Peyer's patch (tissue), 4 donors: ENCODE results near the gene ASPDH. TPM values are rescaled to one million over a fixed set of nuclear protein-coding genes. Genes with fewer than 3 reads are reported as not detected.

Experiments used
- DNase-seq, 3 donors: peaks; one replicate each; pipeline ENCODE4 v3.0.0-alpha.2; 2017 to 2019
- H3K27ac ChIP-seq, 4 donors: fragments of 200-600 bp; sonication (generic); one replicate each; pipeline ENCODE4 v1.5.1; 2016 to 2019
- H3K27me3 ChIP-seq, 2 donors: fragments of 200-600 bp; sonication (generic); one replicate each; pipeline ENCODE4 v1.5.1; 2019
- H3K36me3 ChIP-seq, 3 donors: fragments of 200-600 bp; sonication (generic); one replicate each; pipeline ENCODE4 v1.5.1; 2016 to 2019
- H3K4me1 ChIP-seq, 4 donors: fragments of 200-600 bp; sonication (generic); one replicate each; pipeline ENCODE4 v1.5.1; 2016 to 2019
- H3K4me3 ChIP-seq, 4 donors: fragments of 200-600 bp; sonication (generic); 1 replicate in 3 of 4; 2 replicates in 1 of 4; pipeline ENCODE4 v1.5.1; 2016 to 2019; ENCODE audit warnings: mild to moderate bottlenecking in 1 of 4
- H3K9me3 ChIP-seq, 4 donors: fragments of 200-600 bp; sonication (generic); one replicate each; pipeline ENCODE4 v1.5.1; 2016 to 2019; ENCODE audit warnings: mild to moderate bottlenecking in 1 of 4
- POLR2A ChIP-seq, 2 donors: fragments of 450-650 bp; IDR thresholded peaks; one replicate each; pipeline ENCODE4 v1.5.1; 2017; ENCODE audit warnings: antibody characterized with exemption in 2 of 2, mild to moderate bottlenecking in 2 of 2, moderate library complexity in 2 of 2
- total RNA-seq, 4 donors: library from RNA; depleted of rRNA; stranded (reverse); fragments of >200 nt; gene quantifications; one replicate each; pipeline ENCODE4 v1.1.0, GENCODE V29; 2016
- TF ChIP-seq, protein P1 (sequence below), 6 experiments: fragments of 450-650 bp in 4 of 6; fragments of 200-600 bp in 2 of 6; sonication (generic) in 1 of 6; IDR thresholded peaks; one replicate each; pipeline ENCODE4 v1.5.1; 2017 to 2019; ENCODE audit warnings: antibody characterized with exemption in 6 of 6, mild to moderate bottlenecking in 3 of 6, moderate library complexity in 1 of 6

The ASPDH gene
- total RNA-seq, 4 donors from 2014 or later: 1.6 to 31.9 (median 4.5) TPM; not detected in 1

DNA sequence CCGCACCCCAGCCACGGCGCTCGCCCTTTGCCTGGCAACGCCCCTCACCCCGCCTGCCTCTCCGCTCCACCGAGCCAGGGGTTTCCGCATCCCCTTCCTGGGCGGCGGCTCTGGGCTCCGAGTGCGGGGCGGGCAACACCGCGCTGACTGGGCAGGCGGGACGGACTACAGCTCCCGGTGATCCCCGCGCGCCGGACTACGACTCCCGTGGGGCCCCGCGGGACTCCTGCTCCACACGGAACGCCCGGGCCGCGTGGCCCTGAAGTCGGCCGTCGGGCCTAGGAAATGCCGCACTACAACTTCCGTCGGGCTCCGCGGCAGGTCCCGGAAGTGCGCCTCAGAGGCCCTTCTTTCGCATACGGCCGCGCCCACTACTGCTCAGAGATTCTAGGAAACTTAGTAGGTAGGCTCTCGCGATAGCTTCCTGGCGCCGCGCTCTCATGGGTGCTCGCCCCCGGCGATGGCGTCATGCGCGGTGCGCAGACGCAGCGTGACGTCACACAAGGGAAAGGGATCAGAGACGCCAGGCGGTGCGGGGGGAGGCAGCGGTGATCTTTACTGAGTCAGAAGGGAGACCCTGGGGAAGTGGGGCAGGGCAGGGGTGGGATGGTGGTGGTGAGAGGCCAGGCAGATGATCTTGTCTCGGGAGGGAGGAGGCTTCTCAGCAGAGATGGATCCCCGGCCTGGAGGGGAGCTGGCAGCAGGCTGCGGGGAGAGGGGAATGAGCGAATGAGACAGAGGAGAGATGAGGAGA lies 2.5 kb downstream of the ASPDH start, which contains the start of gene JOSD2:
TSS of gene JOSD2 (minus strand) at position 123 of the 754 bp plus-strand sequence. CDS start 760 bp downstream, outside the sequence.
- peak in 1 of 2 donors; percentile 76 for TF ChIP-seq POLR2A (IDR thresholded peaks at IDR 0.05)
- TF ChIP-seq, protein P1, sequence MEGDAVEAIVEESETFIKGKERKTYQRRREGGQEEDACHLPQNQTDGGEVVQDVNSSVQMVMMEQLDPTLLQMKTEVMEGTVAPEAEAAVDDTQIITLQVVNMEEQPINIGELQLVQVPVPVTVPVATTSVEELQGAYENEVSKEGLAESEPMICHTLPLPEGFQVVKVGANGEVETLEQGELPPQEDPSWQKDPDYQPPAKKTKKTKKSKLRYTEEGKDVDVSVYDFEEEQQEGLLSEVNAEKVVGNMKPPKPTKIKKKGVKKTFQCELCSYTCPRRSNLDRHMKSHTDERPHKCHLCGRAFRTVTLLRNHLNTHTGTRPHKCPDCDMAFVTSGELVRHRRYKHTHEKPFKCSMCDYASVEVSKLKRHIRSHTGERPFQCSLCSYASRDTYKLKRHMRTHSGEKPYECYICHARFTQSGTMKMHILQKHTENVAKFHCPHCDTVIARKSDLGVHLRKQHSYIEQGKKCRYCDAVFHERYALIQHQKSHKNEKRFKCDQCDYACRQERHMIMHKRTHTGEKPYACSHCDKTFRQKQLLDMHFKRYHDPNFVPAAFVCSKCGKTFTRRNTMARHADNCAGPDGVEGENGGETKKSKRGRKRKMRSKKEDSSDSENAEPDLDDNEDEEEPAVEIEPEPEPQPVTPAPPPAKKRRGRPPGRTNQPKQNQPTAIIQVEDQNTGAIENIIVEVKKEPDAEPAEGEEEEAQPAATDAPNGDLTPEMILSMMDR (IDR thresholded peaks at IDR 0.05): peak in 1 of 6 experiments; percentile 0
- DNase-seq: peak; percentile 98 to 100 (median 99)
- no peaks in the 10 kb centered on the region for H3K27me3 ChIP-seq
- H3K4me3 ChIP-seq: peak within 1 kb of the TSS; percentile 47 to 91 (median 72)
- no peaks in the 10 kb centered on the region for H3K36me3 ChIP-seq
- peaks cover 0 to 8% (median 3%) of the 10 kb centered on the region in 4 donors for H3K4me1 ChIP-seq
- no peaks in the 10 kb centered on the region for H3K9me3 ChIP-seq
- H3K27ac ChIP-seq: peak within 1 kb of the TSS; percentile 66 to 81 (median 76)

DNA sequence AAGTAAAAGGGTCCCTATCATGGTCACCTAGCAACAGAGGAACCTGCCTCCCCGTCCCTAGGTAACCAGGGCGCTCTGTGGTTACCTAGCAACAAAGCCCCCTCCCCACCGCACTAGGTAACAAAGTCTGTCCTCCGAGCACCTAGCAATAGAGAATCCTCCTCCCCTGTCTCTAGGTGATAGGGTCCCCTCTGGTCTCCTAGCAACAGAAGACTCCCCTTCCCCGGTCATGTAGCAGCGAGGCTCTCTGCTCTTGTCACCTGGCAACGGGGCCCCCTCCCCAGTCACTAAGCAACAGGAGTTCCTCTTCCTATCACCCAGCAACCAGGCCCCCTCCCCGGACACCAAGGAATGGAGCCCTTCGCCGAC lies 3.0 kb downstream of the ASPDH start:
- no peaks in the 10 kb centered on the region for H3K27me3 ChIP-seq
- H3K36me3 ChIP-seq: no peaks in the 10 kb centered on the region
- H3K4me3 ChIP-seq: peak overlapping the region; percentile 47 to 91 (median 72)
- peaks cover 0 to 8% (median 3%) of the 10 kb centered on the region in 4 donors for H3K4me1 ChIP-seq
- TF ChIP-seq POLR2A (IDR thresholded peaks at IDR 0.05): peak in 1 of 2 donors; percentile 65
- TF ChIP-seq, protein P1 (IDR thresholded peaks at IDR 0.05): no peak
- no peak for DNase-seq
- H3K27ac ChIP-seq: peak overlapping the region; percentile 66 to 81 (median 76)
- no peaks in the 10 kb centered on the region for H3K9me3 ChIP-seq

DNA sequence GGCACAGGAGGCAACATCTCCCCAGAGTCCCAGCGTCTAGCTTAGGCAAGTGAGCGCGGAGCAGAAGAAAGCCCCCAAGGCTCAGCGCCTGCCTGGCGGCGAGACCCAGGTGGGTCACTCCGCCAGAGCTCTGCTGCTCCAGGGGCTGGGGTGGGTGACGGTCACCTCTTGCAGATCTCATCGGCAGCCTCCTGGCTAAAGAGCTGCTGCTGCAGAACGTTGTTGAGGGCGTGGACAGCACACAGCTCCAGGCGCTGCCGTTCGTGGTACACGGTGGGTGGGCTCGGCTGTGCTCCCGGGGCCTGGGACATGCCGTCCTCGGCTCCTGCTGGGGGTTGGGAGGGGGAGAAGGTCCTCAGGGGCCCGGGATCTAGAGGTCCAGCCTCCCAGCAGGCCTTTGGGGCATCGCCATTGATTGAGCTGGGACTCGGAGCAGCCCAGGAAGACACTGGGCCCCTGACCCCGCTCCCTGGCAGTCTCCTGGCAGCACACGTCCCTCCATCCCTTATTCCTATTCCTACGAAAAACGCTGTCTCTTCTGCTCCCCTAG lies 3.5 kb downstream of the ASPDH start:
- Histone ChIP-seq H3K4me3 (peak overlapping the region; percentile 47 to 91 (median 72)), H3K36me3 (no peaks in the 10 kb centered on the region), H3K9me3 (no peaks in the 10 kb centered on the region), H3K27ac (peak overlapping the region in 3 of 4 donors; percentile 66 to 81 (median 74)), H3K4me1 (peaks cover 0 to 8% (median 3%) of the 10 kb centered on the region in 4 donors), H3K27me3 (no peaks in the 10 kb centered on the region)
- peak in 1 of 3 donors; percentile 51 for DNase-seq
- TF ChIP-seq, protein P1 (IDR thresholded peaks at IDR 0.05): no peak
- no peak for TF ChIP-seq POLR2A (IDR thresholded peaks at IDR 0.05)

DNA sequence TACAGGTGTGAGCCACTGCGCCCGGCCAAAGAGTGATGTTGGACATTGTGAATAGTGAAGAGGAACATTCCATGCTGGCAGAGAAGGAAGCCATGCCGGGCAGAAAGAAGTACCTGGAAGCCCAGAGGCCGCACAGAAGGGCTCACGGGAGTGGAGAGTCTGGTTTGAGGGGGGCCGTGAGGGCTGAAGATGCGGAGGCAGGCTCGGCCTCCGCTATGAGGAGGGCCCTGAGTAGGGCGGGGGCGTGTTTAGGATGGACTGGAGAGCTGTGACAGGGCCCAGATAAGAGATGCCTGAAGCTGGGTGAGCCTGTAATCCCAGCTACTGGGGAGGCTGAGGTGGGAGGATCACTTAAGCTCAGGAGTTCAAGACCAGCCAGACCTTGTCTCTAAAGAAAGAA lies 4.3 kb downstream of the ASPDH start:
- Histone ChIP-seq H3K4me3 (no peak overlapping the region), H3K36me3 (no peaks in the 10 kb centered on the region), H3K27me3 (no peaks in the 10 kb centered on the region), H3K27ac (no peak overlapping the region), H3K9me3 (no peaks in the 10 kb centered on the region), H3K4me1 (peaks cover 0 to 8% (median 3%) of the 10 kb centered on the region in 4 donors)
- DNase-seq: peak in 1 of 3 donors; percentile 43
- TF ChIP-seq POLR2A (IDR thresholded peaks at IDR 0.05): no peak

DNA sequence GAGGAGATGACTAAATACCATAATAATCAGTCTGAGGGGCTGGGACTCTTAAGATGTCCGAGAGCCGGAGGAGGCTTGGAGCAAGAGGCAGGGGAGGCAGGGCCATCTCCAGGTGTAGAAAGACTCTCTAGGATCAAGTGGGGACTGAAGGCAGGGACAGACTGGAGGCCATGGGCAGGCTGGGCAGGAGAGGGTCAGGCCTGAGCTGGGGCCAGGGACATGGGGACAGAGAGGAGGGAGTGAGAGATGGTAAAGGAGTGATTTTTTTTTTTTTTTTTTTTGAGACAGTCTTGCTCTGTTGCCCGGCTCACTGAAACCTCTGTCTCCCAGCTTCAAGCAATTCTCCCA lies 4.9 kb downstream of the ASPDH start:
- Histone ChIP-seq H3K27me3 (no peaks in the 10 kb centered on the region), H3K4me1 (peaks cover 0 to 8% (median 3%) of the 10 kb centered on the region in 4 donors), H3K9me3 (no peaks in the 10 kb centered on the region), H3K4me3 (no peak overlapping the region), H3K27ac (no peak overlapping the region), H3K36me3 (no peaks in the 10 kb centered on the region)
- TF ChIP-seq POLR2A (IDR thresholded peaks at IDR 0.05): no peak
- TF ChIP-seq, protein P1 (IDR thresholded peaks at IDR 0.05): no peak
- peak in 1 of 3 donors; percentile 42 for DNase-seq

DNA sequence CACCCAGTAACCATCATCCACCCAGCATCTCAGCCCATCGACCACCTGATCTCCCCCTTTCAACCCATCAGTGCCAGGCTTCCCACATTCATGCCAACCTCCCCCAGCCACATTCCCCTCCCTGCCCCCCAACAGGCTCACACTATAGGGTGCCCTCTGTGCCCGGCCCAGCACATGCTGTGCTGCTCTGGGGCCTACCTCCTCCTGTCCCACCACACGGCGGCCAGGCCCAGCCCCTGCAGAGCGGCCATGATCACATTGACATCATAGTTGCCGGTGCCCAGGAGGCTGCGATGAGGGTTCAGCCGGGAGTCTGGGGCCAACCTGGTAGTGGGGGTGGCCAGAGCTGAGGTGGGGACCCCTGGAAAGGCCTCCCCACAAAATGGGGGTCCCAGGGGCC lies 6.3 kb downstream of the ASPDH start:
- Histone ChIP-seq H3K27ac (no peak overlapping the region), H3K27me3 (no peaks in the 10 kb centered on the region), H3K4me1 (peaks cover 0 to 8% (median 3%) of the 10 kb centered on the region in 4 donors), H3K4me3 (no peak overlapping the region), H3K9me3 (no peaks in the 10 kb centered on the region), H3K36me3 (no peaks in the 10 kb centered on the region)
- TF ChIP-seq, protein P1 (IDR thresholded peaks at IDR 0.05): no peak
- no peak for TF ChIP-seq POLR2A (IDR thresholded peaks at IDR 0.05)
- no peak for DNase-seq
